Heart right ventricle (tissue), 16 donors: Measurements from ENCODE around the gene IL9. TPM values are rescaled to one million over a fixed set of nuclear protein-coding genes. Genes with fewer than 3 reads are reported as not detected.

Source experiments
- ATAC-seq, 8 donors: fragments of 200-7000 bp; cut with Tn5 transposase; one replicate each; pipeline ENCODE4 v1.9.1; 2020; ENCODE audit warnings: mild to moderate bottlenecking in 8 of 8, moderate library complexity in 8 of 8, moderate number of reproducible peaks in 1 of 8
- DNase-seq, 2 donors: peaks; one replicate each; pipeline ENCODE4 v3.0.0-alpha.2; 2020
- H3K27ac ChIP-seq, 10 donors: fragments of 200-600 bp; sonication (generic) in 2 of 10; one replicate each; pipeline versions ENCODE4 v1.5.0 to v1.8.0; 2020 to 2022; ENCODE audit warnings: mild to moderate bottlenecking in 3 of 10
- H3K27me3 ChIP-seq, 7 donors: fragments of 200-600 bp; one replicate each; pipeline ENCODE4 v1.8.0; 2021 to 2022; ENCODE audit warnings: mild to moderate bottlenecking in 2 of 7
- H3K36me3 ChIP-seq, 9 donors: fragments of 200-600 bp; sonication (generic) in 1 of 9; one replicate each; pipeline versions ENCODE4 v1.5.0 to v1.8.0; 2020 to 2022; ENCODE audit warnings: mild to moderate bottlenecking in 2 of 9
- H3K4me1 ChIP-seq, 9 donors: fragments of 200-600 bp; sonication (generic) in 1 of 9; one replicate each; pipeline versions ENCODE4 v1.5.0 to v1.8.0; 2020 to 2022; ENCODE audit warnings: mild to moderate bottlenecking in 4 of 9
- H3K4me3 ChIP-seq, 10 donors: fragments of 200-600 bp; sonication (generic) in 2 of 10; one replicate each; pipeline versions ENCODE4 v1.5.0 to v1.8.0; 2020 to 2022; ENCODE audit warnings: mild to moderate bottlenecking in 7 of 10, moderate library complexity in 2 of 10
- H3K9me3 ChIP-seq, 11 donors: fragments of 200-600 bp in 10 of 11; sonication (generic) in 2 of 11; one replicate each; pipeline versions ENCODE4 v1.5.0 to v1.8.0; 2013 to 2022; ENCODE audit warnings: mild to moderate bottlenecking in 2 of 11, control low read depth in 1 of 11, moderate library complexity in 1 of 11
- CTCF ChIP-seq, 9 donors: fragments of 200-600 bp; sonication (generic) in 2 of 9; IDR thresholded peaks; one replicate each; pipeline versions ENCODE4 v1.5.0 to v1.8.0; 2021 to 2022; ENCODE audit warnings: antibody characterized with exemption in 9 of 9, mild to moderate bottlenecking in 5 of 9, moderate library complexity in 1 of 9
- WGBS, 2 donors: extraction: QIAGEN DNeasy Blood & Tissue Kit; methylation state at CpG; one replicate each; pipeline ENCODE4 v1.1.7; 2013; ENCODE audit warnings: inconsistent platforms in 1 of 2; 5-methylcytosine and 5-hydroxymethylcytosine counted together
- intact Hi-C, 10 donors: fragments of 100-400 bp; cut with DNase I; formaldehyde crosslinking; loops; one replicate each; pipeline versions ENCODE4 v1.11.1 to v1.14.2; 2022
- polyA plus RNA-seq, 2 donors: library from polyadenylated mRNA; stranded (reverse); fragments of 200-250 nt; gene quantifications; one replicate each; pipeline ENCODE4 v1.2.3, GENCODE V29; 2013
- total RNA-seq, 10 donors: library from RNA; stranded (reverse); fragmentation: NEBNext Ultra II Directional in 3 of 10; extraction: Animal tissue kit (Norgen Biotek cat#: 25700) in 3 of 10; gene quantifications; one replicate each; pipeline versions ENCODE4 v1.2.1 to v1.2.4, GENCODE V29; 2021 to 2023
- donor health status: Arrhythmogenic right ventricular cardiomyopathy.
- donor health status: ischemic (EF 13 %, LVEDD 7.1; RV severe dilation, severe dysfunction).
- donor health status: healthy with polysubstance abuse.
- donor health status: DM: no; HTN: yes; CAD: no.
- donor health status: DM: no; HTN: no; CAD: no.
- donor health status: ischemic (EF 25% LVEDD 6.9; RV normal size, moderate dysfunction).
- donor health status: ischemic (EF 25% LVEDD 5.7; RV mildly dilated, moderate dysfunction).
- donor health status: healthy.
- donor health status: DM: yes; HTN: yes; CAD: no.
- donor health status: Ischemic cardiomyopathy.
- donor health status: ischemic (EF 35%, LVEDD 5.7; RV mildly dilated, moderate dysfunction).
- donor health status: nonischemic (EF 11% LVEDD 7.7; RV severe dilation, severe dysfunction).
- donor health status: DM: yes; HTN: yes; CAD: no.
- donor health status: PGD.
- donor health status: ischemic (EF 29% LVEDD 5.4; RV normal size, mild dysfunction).
- donor health status: nonischemic (EF 23%, LVEDD 6.1; RV moderate dilation, normal function).

IL9 gene
- total and polyA plus RNA-seq, 12 donors = not detected

- H3K4me1 ChIP-seq = peaks cover 0 to 9% (median 0%) of the 10 kb centered on the region in 9 donors
- no peak overlapping the region for H3K27ac ChIP-seq
- peaks cover 0 to 27% (median 21%) of the 10 kb centered on the region in 7 donors for H3K27me3 ChIP-seq
- WGBS, 2 donors = 57 to 60% methylated on average over 6 of the region's 6 CpGs
- ATAC-seq (peak in 3 of 8 donors; percentile 9 to 24 (median 19)), DNase-seq (no peak)
- TF ChIP-seq CTCF (IDR thresholded peaks at IDR 0.05) = no peak
- intact Hi-C loops = no loop called here
- H3K36me3 ChIP-seq = no peaks in the 10 kb centered on the region
- H3K4me3 ChIP-seq = no peak overlapping the region
- no peaks in the 10 kb centered on the region for H3K9me3 ChIP-seq
Measured at GRCh38 chr5:135877570-135878155, 18.0 kb downstream of the IL9 start.

- 65 to 77% methylated on average over 5 of the region's 5 CpGs for WGBS, 2 donors
- intact Hi-C loops = no loop called here
Measured at GRCh38 chr5:135876146-135876545, 19.5 kb downstream of the IL9 start.

GRCh38 chr5:135875567-135875966, 20.1 kb downstream of the IL9 start:
- DNase-seq = no peak
- intact Hi-C loops = no loop called here
- Histone ChIP-seq H3K27me3 (peaks cover 0 to 6% (median under 1%) of the 10 kb centered on the region in 7 donors), H3K36me3 (no peaks in the 10 kb centered on the region), H3K27ac (no peak overlapping the region), H3K4me3 (no peak overlapping the region), H3K9me3 (no peaks in the 10 kb centered on the region), H3K4me1 (peaks cover 0 to 9% (median 0%) of the 10 kb centered on the region in 9 donors)
- no peak for TF ChIP-seq CTCF (IDR thresholded peaks at IDR 0.05)
- 90 to 94% methylated on average over 3 of the region's 3 CpGs for WGBS, 2 donors
- ATAC-seq = no peak

More at GRCh38 chr5:135876146-135876545, 19.5 kb downstream of the IL9 start:
- H3K36me3 ChIP-seq = no peaks in the 10 kb centered on the region
- ATAC-seq (no peak), DNase-seq (no peak)
- no peak overlapping the region for H3K4me3 ChIP-seq
- peaks cover 0 to 9% (median 0%) of the 10 kb centered on the region in 9 donors for H3K4me1 ChIP-seq
- no peak overlapping the region for H3K27ac ChIP-seq
- peaks cover 0 to 12% (median 6%) of the 10 kb centered on the region in 7 donors for H3K27me3 ChIP-seq
- TF ChIP-seq CTCF (IDR thresholded peaks at IDR 0.05) = no peak
- H3K9me3 ChIP-seq = no peaks in the 10 kb centered on the region

GRCh38 chr5:135874461-135874860, 21.2 kb downstream of the IL9 start:
- Histone ChIP-seq H3K27ac (no peak overlapping the region), H3K4me3 (no peak overlapping the region), H3K36me3 (no peaks in the 10 kb centered on the region), H3K4me1 (peaks cover 0 to 9% (median 0%) of the 10 kb centered on the region in 9 donors), H3K27me3 (no peaks in the 10 kb centered on the region), H3K9me3 (no peaks in the 10 kb centered on the region)
- no peak for DNase-seq
- ATAC-seq = no peak
- intact Hi-C loops = no loop called here
- TF ChIP-seq CTCF (IDR thresholded peaks at IDR 0.05) = no peak
- 68 to 70% methylated on average over 3 of the region's 3 CpGs for WGBS, 2 donors
